Endometrium (tissue), 2 donors: ENCODE results near the gene MAPKAP1.

Source experiments
- FAIRE-seq: peaks from 2 replicates; lab custom pipeline; 2012; peaks lifted over from hg19 to GRCh38; lab: Jason Lieb, UNC
- donor health status: control.
- donor health status: control.

MAPKAP1 gene

DNA sequence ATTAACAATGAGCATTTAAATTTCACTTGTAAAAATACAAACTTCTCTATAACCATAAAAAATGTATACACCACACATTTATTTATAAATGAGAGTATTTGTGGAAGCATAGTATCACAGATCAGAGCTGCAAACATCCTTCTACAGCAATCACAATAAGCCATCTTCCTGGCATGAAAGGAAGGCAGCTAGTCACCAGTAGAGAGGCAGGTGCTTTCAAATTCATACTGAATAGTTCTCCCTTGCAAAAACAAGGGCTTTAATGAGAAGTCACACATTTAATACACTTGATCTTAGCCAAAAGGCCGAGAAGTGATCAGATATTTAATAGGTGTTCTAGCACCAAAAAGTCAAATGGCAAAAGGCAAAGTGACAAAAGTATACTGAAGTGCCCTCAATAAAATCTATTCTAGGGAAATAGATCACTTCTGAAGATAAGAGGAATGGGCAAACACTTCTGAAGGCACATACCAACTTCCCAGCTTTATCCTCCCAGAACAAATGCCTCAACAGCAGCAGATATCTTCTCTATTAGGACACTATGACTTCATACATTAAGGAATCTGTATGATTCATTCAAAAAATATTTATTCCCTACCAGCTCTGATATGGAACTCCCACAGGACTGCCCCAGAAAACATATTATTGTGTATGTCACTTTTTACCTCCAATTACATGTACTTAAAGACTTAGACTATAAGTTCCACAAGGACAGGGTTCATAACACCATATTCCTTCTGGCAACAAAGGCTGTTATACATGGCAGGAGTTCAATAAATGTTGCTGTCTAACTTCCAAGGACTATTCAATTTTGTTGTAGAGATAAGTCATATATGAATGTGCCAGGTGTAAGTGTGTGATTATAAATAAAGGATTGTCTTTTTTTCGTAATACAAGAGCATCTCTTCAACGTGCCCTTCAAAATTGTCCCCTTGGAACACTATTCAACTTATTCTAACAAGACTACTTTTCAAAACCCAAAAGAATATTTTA is 31.7 kb downstream of the MAPKAP1 start:
- FAIRE-seq, result no peak

- FAIRE-seq, result no peak
Observed at GRCh38 chr9:125672876-125673275, 34.1 kb downstream of the MAPKAP1 start.

DNA sequence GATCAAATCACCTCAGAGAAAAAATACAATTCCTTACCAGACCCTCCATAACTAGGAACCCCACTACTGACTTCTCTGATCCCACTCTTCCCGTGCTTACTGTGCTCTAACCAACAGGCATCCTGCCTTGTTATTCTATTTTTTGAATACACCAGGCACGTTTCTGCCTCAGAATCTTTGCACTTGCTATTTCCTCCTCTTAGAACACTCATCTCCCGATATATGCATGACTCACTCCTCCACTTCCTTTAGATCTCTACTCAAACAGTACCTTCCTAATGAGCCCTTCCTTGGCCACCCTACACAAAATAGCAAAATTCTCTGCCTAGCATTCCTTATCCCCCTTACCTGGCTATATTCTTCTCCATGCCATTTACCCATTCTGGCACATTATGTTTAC is 43.9 kb downstream of the MAPKAP1 start:
- FAIRE-seq, result no peak

DNA sequence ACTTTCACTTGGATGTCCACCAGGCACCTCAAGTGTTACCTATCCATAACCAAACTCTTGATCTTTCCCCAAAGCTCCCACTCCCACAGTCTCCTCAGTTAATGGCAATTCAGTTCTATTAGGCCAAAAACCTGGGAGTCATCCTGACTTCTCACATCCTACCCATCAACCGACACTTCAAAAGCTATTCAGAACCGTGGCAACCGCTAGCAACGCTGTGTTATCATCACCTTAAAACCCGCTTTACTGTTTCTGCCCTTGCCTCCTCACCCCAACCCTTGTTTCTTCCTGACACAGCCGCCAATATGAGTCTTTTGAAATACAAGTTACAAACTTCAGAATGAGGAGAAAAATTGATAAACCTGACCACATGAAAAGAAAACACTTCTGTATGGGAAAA is 46.5 kb downstream of the MAPKAP1 start:
- no peak for FAIRE-seq

GRCh38 chr9:125659954-125660353 is 47.1 kb downstream of the MAPKAP1 start:
- FAIRE-seq, result no peak

DNA sequence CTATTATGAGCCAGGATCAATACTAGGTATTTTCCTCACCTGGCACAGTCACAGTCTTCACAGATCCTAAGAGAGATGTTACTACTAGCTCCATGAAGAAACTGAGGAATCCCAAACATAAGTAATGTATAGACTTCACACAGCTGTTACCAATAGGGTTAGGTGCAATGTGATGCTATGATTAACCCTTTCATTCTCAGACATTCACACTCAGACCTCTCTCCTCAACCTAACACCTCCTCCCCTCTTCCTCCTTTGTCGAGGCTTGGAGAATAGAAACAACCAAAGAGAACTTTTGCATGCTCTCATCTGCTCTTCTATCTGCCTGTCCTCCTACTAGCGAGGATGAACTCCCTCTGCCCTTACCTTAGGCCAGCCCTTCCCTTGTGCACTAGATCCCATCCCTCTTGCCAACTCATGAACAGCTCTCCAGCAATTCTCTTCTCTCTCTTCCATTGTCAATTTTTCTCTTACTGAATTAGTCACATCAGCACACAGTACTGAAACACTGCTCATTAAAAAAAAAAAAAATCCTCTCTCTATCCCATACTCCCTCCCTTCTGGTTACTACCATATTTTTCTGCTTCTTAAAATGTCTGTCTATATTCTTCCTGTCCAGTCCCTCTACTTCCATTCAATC is 47.7 kb downstream of the MAPKAP1 start:
- FAIRE-seq, result no peak

GRCh38 chr9:125656560-125656959 is 50.4 kb downstream of the MAPKAP1 start:
- FAIRE-seq, result no peak

GRCh38 chr9:125655691-125656410 is 51.2 kb downstream of the MAPKAP1 start:
- FAIRE-seq, result no peak

GRCh38 chr9:125655066-125655633 is 51.9 kb downstream of the MAPKAP1 start:
- no peak for FAIRE-seq

- no peak for FAIRE-seq
Observed at GRCh38 chr9:125654121-125654520, 52.9 kb downstream of the MAPKAP1 start.

GRCh38 chr9:125653325-125653724 is 53.7 kb downstream of the MAPKAP1 start:
- FAIRE-seq, result no peak

DNA sequence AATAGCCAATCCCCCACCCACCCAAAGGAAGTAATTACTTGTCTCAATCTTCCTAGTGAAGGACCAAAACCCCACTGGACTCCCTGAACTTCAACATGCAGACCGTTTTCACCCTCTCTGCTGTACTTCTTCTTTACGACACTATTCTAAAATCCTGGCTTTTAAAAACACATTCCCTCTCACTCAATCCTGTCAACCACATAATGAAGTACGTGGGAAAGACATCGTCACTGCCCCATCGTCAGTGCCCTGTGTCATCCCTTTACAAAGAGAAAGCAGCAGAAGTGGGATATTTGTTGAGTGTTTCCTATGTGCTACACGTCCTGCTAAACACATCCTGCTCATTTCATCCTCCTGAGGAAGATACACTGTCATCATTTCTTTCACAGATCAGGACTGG is 54.2 kb downstream of the MAPKAP1 start:
- FAIRE-seq, result no peak

- no peak for FAIRE-seq
Observed at GRCh38 chr9:125652233-125652594, 54.8 kb downstream of the MAPKAP1 start.

DNA sequence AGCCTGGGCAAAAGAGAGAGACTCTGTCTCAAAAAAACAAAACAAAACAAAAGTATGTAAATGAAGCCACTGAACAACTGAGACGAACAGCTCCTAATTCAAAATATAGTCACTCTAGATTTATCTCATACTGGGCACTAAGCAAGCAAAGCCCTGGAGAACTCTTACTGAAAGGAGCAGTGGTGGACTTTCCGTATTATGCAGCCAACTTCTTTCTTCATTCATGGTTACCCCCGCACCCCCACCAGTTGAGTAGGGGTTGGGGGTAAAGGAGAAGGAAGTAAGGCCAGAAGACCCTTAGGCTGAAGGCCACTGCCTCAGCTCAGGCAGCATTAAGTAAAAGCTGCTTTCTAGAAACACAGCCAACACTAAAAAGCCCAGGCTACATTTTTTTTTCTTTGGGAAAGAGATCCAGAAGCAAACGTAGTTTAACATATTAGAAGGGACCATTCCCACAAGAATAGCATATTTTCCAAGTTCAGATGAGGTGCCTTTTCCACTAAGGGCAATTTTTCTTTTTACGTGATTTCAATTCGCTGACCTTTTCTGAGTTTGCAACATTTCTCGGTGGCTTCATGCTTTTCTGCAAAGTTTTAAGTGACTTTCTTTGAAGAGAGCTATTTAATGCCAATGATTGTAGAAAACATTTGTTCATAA is 55.3 kb downstream of the MAPKAP1 start:
- no peak for FAIRE-seq

- FAIRE-seq, result no peak
Observed at GRCh38 chr9:125650271-125650737, 56.7 kb downstream of the MAPKAP1 start.

- FAIRE-seq, result no peak
Observed at GRCh38 chr9:125649826-125650225, 57.2 kb downstream of the MAPKAP1 start.

DNA sequence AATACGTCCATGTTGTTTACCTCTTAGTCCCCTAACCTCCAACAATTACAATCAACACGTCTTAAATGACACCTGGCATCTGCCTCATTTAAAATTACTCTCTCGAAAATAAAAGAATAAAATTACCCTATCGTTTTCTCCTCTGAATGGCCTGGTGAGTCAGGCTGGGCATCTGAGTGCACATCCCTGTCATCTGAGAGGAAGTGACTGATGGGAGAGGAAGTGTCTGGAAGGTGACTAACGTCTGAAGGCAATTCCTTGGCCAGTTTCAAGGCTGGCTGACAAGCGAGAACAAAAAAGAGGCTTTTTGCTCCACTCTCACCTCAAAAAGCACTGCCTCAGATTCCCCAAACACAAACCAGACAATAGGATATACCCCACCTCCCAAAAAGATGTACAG is 57.7 kb downstream of the MAPKAP1 start:
- no peak for FAIRE-seq

- no peak for FAIRE-seq
Observed at GRCh38 chr9:125648294-125648693, 58.7 kb downstream of the MAPKAP1 start.

GRCh38 chr9:125646621-125647100 is 60.3 kb downstream of the MAPKAP1 start:
- FAIRE-seq, result peak; percentile 77

DNA sequence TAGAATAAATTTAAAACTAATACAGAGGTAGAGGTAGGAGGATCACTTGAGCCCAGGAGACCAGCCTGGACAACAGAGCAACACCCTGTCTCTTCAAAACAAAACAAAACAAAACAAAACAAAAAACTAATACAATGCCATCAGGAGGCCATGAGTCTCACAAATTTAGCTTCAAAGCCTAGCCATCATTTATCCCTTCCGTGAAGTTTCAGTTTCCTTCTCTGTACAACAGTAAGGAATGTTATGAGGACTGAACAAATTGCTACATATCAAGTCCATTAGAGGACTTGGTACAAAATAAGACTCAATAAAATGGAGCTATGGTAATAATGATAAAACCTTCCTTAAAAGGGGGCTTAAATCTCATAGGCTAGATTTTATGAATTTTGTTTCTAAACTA is 60.8 kb downstream of the MAPKAP1 start:
- FAIRE-seq, result no peak

GRCh38 chr9:125644819-125645507 is 62.0 kb downstream of the MAPKAP1 start:
- no peak for FAIRE-seq
